Fibroblast of lung (primary cell): ENCODE results near the gene KCNH1. TPM values are rescaled to one million over a fixed set of nuclear protein-coding genes. Genes with fewer than 3 reads are reported as not detected.

Experiments used
- DNase-seq, 2 donors: peaks; one replicate each; pipeline versions ENCODE4 v3.0.0 to v3.0.0-alpha.2; 2010; ENCODE audit warnings: low read depth in 2 of 2
- H2AFZ ChIP-seq: 2 replicates; pipeline ENCODE4 v1.5.1; 2012; ENCODE audit warnings: low read length, control low read depth, inconsistent platforms
- H3K27ac ChIP-seq: 2 replicates; pipeline ENCODE4 v1.5.1; 2011; ENCODE audit warnings: low read length, control low read depth; ENCODE audit not compliant: insufficient read depth
- H3K27me3 ChIP-seq: 2 replicates; pipeline ENCODE4 v1.5.1; 2011; ENCODE audit warnings: mild to moderate bottlenecking, low read length; ENCODE audit not compliant: control insufficient read depth, insufficient read depth
- H3K36me3 ChIP-seq: 2 replicates; pipeline ENCODE4 v1.5.1; 2011; ENCODE audit warnings: low read length; ENCODE audit not compliant: control insufficient read depth, insufficient read depth
- H3K4me1 ChIP-seq: 2 replicates; pipeline ENCODE4 v1.5.1; 2011; ENCODE audit warnings: low read length; ENCODE audit not compliant: control insufficient read depth, insufficient read depth; ENCODE audit errors: extremely low read depth
- H3K4me2 ChIP-seq: 2 replicates; pipeline ENCODE4 v1.5.1; 2011; ENCODE audit warnings: low read length, control low read depth; ENCODE audit not compliant: insufficient read depth; ENCODE audit errors: extremely low read depth
- H3K4me3 ChIP-seq, 4 experiments: fragments of 200-600 bp in 1 of 4; sonication (generic) in 1 of 4; replicated peaks in 1 of 4; 2 replicates each; pipeline ENCODE4 v1.5.1; 2011 to 2016; ENCODE audit warnings: low read length in 4 of 4, low read depth in 3 of 4, mild to moderate bottlenecking in 3 of 4, control low read depth in 2 of 4, inconsistent platforms in 1 of 4, mixed read lengths in 1 of 4; ENCODE audit not compliant: insufficient read depth in 1 of 4; ENCODE audit errors: control extremely low read depth in 1 of 4
- H3K79me2 ChIP-seq: 2 replicates; pipeline ENCODE4 v1.5.1; 2012; ENCODE audit warnings: mild to moderate bottlenecking, low read length, inconsistent platforms; ENCODE audit not compliant: control insufficient read depth, insufficient read depth
- H3K9ac ChIP-seq: 2 replicates; pipeline ENCODE4 v1.5.1; 2011; ENCODE audit warnings: mild to moderate bottlenecking, low read length, control low read depth; ENCODE audit not compliant: insufficient read depth
- H3K9me3 ChIP-seq: 2 replicates; pipeline ENCODE4 v1.5.1; 2012; ENCODE audit warnings: low read depth, low read length; ENCODE audit not compliant: control insufficient read depth, insufficient read depth
- H4K20me1 ChIP-seq: 2 replicates; pipeline ENCODE4 v1.5.1; 2011; ENCODE audit warnings: low read length; ENCODE audit not compliant: control insufficient read depth, insufficient read depth; ENCODE audit errors: extremely low read depth
- EZH2 ChIP-seq: IDR thresholded peaks from 2 replicates; pipeline ENCODE4 v1.5.1; 2012; ENCODE audit warnings: low read length, control low read depth, mild to moderate bottlenecking; ENCODE audit errors: missing control alignments
- polyA plus RNA-seq, 2 donors: library from polyadenylated mRNA; depleted of rRNA in 1 of 2; stranded (reverse) in 1 of 2; unstranded in 1 of 2; fragments of >200 nt; gene quantifications; 2 replicates each; pipeline ENCODE4 v1.2.1, GENCODE V29; 2011 to 2012; ENCODE audit warnings: missing spikeins in 1 of 2
- total RNA-seq: library from RNA; depleted of rRNA; stranded (reverse); fragments of >200 nt; gene quantifications from 2 replicates; pipeline ENCODE4 v1.2.1, GENCODE V29; 2014
- TF ChIP-seq, protein P1 (sequence below), 2 donors: IDR thresholded peaks in 1 of 2; conservative IDR thresholded peaks in 1 of 2; 1 replicate in 1 of 2; 2 replicates in 1 of 2; pipeline ENCODE4 v1.5.1; 2011 to 2012; ENCODE audit warnings: low read length in 2 of 2, control low read depth in 1 of 2, inconsistent platforms in 1 of 2, low read depth in 1 of 2, mild to moderate bottlenecking in 1 of 2

KCNH1 gene
- total and polyA plus RNA-seq, 2 donors (not counting 1 experiment from before 2014, with no cell fraction given): 0.17 to 1.5 TPM

DNA sequence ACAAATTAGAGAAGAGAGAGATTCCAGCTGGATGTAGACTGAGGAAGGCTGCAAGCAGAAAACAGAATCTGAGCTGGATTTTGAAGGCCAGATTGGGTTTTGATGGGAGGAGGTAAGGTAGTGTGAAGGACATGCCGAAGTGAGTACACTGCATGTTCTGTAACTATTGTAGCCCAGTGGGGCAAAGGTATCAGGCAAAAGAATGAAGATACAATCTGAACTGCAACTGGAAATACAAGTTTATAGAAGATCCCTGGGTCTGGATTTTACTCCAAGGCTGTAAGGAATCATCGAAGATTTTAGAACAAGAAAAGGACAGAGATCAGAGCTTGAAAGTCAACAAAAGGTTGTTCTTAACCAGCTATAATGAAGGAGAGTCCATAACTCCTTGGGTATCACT is 382.0 kb downstream of the KCNH1 start:
- DNase-seq: no peak
- H3K27ac ChIP-seq: no peak overlapping the region
- no peak overlapping the region for H3K4me3 ChIP-seq
- TF ChIP-seq, protein P1, sequence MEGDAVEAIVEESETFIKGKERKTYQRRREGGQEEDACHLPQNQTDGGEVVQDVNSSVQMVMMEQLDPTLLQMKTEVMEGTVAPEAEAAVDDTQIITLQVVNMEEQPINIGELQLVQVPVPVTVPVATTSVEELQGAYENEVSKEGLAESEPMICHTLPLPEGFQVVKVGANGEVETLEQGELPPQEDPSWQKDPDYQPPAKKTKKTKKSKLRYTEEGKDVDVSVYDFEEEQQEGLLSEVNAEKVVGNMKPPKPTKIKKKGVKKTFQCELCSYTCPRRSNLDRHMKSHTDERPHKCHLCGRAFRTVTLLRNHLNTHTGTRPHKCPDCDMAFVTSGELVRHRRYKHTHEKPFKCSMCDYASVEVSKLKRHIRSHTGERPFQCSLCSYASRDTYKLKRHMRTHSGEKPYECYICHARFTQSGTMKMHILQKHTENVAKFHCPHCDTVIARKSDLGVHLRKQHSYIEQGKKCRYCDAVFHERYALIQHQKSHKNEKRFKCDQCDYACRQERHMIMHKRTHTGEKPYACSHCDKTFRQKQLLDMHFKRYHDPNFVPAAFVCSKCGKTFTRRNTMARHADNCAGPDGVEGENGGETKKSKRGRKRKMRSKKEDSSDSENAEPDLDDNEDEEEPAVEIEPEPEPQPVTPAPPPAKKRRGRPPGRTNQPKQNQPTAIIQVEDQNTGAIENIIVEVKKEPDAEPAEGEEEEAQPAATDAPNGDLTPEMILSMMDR (conservative IDR thresholded peaks at IDR 0.05 in 1 of 2, IDR thresholded peaks at IDR 0.05 in 1 of 2; ENCODE audit: low read depth in 1 of 2, low read length in 2 of 2): no peak
- no peak for TF ChIP-seq EZH2
- no peaks in the 10 kb centered on the region for H3K36me3 ChIP-seq
- no peak overlapping the region for H3K4me2 ChIP-seq
- no peak overlapping the region for H3K9ac ChIP-seq
- no peaks in the 10 kb centered on the region for H3K9me3 ChIP-seq
- H3K4me1 ChIP-seq: no peaks in the 10 kb centered on the region
- no peaks in the 10 kb centered on the region for H3K27me3 ChIP-seq
- no peaks in the 10 kb centered on the region for H4K20me1 ChIP-seq
- no peak overlapping the region for H2AFZ ChIP-seq
- no peaks in the 10 kb centered on the region for H3K79me2 ChIP-seq

DNA sequence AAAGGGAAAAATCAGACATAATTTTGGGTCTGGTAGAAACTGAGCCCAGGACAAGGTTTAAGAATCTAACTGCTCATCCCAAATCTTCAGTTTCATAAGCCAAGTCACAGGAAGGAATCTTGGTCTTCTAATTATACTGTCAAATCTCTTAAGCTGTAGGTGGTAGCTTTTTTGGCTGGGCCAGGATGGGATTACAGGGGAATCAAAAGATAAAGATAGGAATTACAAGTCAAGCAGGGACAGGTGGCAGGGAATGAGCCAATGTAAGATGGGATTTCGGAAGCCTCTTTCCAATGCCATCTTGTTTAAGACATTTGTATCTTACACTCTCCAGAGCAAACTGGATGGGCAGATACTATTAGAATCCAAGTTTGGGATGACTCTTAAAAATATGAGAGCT is 383.5 kb downstream of the KCNH1 start:
- DNase-seq: no peak
- H3K9ac ChIP-seq: no peak overlapping the region
- no peaks in the 10 kb centered on the region for H3K4me1 ChIP-seq
- no peak overlapping the region for H3K4me3 ChIP-seq
- H3K79me2 ChIP-seq: no peaks in the 10 kb centered on the region
- no peaks in the 10 kb centered on the region for H3K36me3 ChIP-seq
- no peaks in the 10 kb centered on the region for H3K9me3 ChIP-seq
- no peaks in the 10 kb centered on the region for H3K27me3 ChIP-seq
- no peak overlapping the region for H3K4me2 ChIP-seq
- TF ChIP-seq, protein P1 (conservative IDR thresholded peaks at IDR 0.05 in 1 of 2, IDR thresholded peaks at IDR 0.05 in 1 of 2; ENCODE audit: low read depth in 1 of 2, low read length in 2 of 2): no peak
- TF ChIP-seq EZH2: no peak
- H3K27ac ChIP-seq: no peak overlapping the region
- no peak overlapping the region for H2AFZ ChIP-seq
- H4K20me1 ChIP-seq: no peaks in the 10 kb centered on the region

DNA sequence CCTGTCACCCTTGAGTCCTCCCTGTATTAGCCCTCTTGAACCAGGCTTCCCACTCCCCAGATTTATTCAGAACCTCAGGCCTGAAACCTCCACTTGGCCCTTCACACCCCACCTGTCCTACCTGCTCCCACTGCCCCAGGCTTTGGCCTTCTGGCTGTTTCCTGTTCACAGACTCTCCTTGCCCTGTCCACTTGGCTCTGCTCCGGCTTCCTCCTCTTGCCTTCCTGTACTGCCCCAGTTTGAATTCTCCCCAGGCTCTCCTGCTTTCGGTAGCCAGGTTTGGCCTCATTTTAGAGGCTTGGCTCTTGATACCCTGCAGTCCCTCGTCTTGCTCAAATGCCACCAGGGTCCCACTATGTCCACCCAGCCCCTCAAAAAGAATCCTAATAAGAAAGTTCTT is 385.2 kb downstream of the KCNH1 start:
- Histone ChIP-seq H3K27ac (no peak overlapping the region), H2AFZ (no peak overlapping the region), H3K36me3 (no peaks in the 10 kb centered on the region), H3K4me1 (no peaks in the 10 kb centered on the region), H4K20me1 (no peaks in the 10 kb centered on the region), H3K9me3 (no peaks in the 10 kb centered on the region), H3K27me3 (no peaks in the 10 kb centered on the region), H3K9ac (no peak overlapping the region), H3K79me2 (no peaks in the 10 kb centered on the region), H3K4me3 (no peak overlapping the region), H3K4me2 (no peak overlapping the region)
- TF ChIP-seq, protein P1 (conservative IDR thresholded peaks at IDR 0.05 in 1 of 2, IDR thresholded peaks at IDR 0.05 in 1 of 2; ENCODE audit: low read depth in 1 of 2, low read length in 2 of 2): no peak
- no peak for TF ChIP-seq EZH2
- DNase-seq: no peak
